Frontal cortex (tissue), 4 donors: ENCODE measurements around the gene JAKMIP3. TPM values are rescaled to one million over a fixed set of nuclear protein-coding genes. Genes with fewer than 3 reads are reported as not detected.

Experiments
- DNase-seq, 2 donors: peaks; one replicate each; pipeline ENCODE4 v3.0.0; 2012; ENCODE audit warnings: low spot score in 2 of 2
- FAIRE-seq: peaks from 2 replicates; lab custom pipeline; 2012; peaks lifted over from hg19 to GRCh38; lab: Jason Lieb, UNC
- total RNA-seq: library from RNA; depleted of rRNA; stranded (reverse); fragments of >200 nt; gene quantifications from one replicate; pipeline ENCODE4 v1.2.3, GENCODE V29; 2014
- donor health status: control.
- donor health status: control.
- donor health status: control.

Gene JAKMIP3
- total RNA-seq: 4.1 TPM

- DNase-seq (peak; percentile 61 to 76), FAIRE-seq (no peak)
These were observed at the start of gene JAKMIP3 for GRCh38 chr10:132065491-132066105. JAKMIP3 (plus strand) TSS chr10:132065946; CDS start chr10:132104809, 38,863 bp downstream.

DNA sequence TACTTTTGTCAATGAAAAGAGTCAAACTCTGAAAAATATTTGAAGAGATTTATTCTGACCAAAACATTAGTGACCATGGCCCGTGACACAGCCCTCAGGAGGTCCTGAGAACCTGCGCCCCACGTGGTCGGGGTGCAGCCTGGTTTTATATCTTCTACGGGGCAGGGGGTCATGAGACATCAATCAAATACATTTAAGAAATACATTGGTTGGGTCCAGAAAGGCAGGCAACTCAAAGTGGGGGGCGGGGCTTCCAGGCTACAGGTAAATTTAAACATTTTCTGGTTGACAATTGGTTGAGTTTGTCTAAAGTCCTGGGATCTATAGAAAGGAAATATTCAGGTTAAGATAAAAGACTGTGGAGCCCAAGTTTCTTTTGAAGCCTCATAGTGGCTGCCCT lies 49.2 kb upstream of the JAKMIP3 start:
- DNase-seq (no peak), FAIRE-seq (no peak)

GRCh38 chr10:132018446-132018845 lies 47.3 kb upstream of the JAKMIP3 start:
- no peak for FAIRE-seq

DNA sequence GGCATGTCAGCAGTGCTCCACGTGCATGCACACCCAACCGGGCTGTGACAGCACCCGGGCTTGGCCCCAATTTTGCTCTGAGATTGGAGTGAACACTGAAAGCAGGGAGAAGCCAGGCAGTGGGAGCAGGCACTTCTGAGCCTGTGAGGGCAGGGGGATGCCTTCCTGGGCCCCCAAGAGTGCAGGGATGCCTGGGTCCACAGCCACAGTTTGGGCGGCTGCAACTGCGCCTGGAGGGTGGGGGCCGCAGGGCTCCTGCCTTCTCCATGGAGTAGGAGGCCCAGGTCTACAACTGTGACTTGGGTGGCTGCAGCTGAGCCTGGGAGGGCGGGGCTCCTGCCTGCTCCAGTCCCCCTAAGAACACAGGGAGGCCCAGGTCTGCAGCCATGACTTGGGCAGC lies 46.4 kb upstream of the JAKMIP3 start:
- DNase-seq (no peak), FAIRE-seq (no peak)

More at GRCh38 chr10:132018446-132018845, 47.3 kb upstream of the JAKMIP3 start:
- no peak for DNase-seq

DNA sequence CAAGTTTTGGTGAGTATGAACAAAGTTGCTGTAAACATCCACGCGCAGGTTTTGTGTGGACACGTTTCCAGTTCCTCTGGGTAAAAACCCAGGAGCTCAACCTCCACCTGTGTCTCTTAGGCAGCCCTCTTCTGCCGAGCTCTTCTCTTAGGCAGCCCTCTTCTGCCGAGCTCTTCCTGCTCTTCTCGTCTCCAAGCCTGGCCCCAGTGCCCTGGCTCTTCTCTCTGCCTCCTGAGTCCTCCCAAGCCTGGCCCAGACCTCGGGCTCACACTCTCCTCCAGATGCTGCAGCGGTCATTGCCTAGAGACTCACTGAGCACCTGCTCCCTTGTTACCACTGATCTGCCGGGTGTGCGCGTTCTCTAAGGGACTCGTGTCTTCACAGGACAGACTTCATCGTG lies 45.3 kb upstream of the JAKMIP3 start:
- no peak for DNase-seq
- FAIRE-seq: no peak

DNA sequence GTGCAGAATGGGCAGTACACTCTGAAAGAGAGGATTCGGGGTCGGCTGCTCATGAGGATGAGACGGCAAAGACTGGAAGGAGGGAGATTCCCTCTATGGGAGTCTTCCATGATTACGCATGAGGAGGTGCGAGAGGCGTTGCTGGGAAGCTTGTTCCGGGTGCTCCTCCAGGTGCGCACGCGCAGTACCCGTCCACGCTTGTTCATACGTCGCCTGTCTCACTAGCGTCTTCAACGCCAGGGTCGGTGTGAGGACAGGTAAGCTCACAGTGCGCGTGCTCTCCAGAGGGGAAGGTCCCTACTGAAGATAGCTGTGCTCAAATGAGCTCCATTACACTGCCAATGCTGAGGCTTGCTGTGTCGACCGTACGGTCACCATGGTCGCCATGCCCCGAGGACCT lies 44.7 kb upstream of the JAKMIP3 start:
- DNase-seq (no peak), FAIRE-seq (no peak)

GRCh38 chr10:132021504-132022143 lies 44.1 kb upstream of the JAKMIP3 start:
- no peak for DNase-seq
- no peak for FAIRE-seq

DNA sequence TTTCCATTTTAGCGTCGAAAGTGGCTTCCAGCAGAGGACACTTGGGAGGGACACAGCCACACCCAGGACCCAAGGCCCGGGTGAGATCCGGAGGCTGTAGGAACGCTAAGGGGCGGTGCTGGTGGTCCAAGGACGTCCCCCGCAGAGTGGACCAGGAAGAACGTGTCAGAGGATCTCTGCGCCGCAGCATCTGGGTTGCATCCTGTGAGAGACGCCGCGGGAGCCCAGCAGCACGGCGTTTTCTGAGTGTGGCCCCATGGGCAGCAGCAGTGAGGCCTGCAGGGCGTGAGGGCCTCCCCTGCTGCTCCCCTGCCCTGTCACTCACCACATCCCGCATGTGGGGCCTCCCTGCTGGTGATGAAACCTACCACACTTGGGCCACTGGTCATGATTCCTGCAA lies 43.5 kb upstream of the JAKMIP3 start:
- no peak for FAIRE-seq
- DNase-seq: no peak

DNA sequence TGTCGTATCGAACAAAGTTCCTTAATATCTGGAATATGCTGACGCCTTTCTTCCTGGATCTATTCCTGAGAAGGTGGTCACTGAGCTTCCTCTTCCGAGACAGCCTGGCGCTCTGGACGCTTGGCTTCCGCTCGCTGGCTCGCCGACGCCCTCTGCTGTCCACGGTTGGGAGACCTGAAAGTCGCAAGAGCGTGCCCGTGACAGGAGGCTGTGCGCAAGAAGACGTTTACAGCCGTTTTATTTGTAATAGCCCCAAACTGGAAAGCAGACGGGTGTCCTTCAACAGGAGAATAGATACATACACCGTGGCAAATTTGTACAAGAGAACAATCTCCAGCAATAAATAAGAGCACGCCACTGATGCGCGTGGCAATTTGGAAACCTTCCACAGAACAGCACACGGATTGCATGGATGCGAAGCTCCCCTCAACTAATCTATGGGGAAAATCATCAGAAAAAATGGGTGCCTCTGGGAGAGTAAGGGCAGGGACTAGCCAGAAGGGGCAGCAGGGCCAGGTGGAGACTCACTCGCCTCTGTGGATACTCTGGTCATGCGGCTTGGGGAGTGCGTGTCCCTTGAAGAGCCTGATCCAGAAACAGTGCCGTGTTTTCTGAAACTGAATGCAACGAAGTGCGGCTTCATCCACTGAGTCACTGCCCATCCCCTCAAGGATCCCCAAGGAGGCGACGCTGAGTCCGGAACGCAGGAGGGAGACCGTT lies 42.5 kb upstream of the JAKMIP3 start:
- FAIRE-seq: no peak
- DNase-seq: peak; percentile 75 to 85

DNA sequence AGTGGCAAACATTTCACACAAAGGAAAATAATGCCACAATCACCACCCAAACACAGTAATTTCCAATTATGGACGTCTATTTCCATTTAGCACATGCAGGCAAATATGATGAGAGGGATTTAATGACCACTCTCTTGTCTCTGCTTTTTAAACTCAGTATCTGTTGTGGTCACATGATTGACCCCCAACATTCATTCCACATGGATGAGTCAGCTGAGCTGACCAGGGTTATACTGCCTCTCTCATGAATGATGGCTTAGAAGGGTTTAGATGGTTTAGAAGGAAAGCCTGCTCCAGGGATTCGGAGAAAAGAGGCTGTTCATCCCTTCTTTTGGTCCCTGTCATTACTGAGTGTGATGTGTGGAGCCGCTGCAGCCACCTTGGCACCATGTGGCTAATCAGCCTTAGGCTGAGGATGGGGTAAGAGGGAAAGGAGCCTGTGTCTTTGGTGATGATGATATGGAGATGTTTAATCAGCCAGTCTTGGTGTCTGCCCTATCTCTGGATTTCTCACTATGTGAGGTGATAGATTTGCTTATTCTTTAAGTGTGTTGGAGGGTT lies 38.2 kb upstream of the JAKMIP3 start:
- no peak for FAIRE-seq
- DNase-seq: no peak

- FAIRE-seq (no peak), DNase-seq (no peak)
These were observed 37.0 kb upstream of the JAKMIP3 start for GRCh38 chr10:132028706-132029105.

DNA sequence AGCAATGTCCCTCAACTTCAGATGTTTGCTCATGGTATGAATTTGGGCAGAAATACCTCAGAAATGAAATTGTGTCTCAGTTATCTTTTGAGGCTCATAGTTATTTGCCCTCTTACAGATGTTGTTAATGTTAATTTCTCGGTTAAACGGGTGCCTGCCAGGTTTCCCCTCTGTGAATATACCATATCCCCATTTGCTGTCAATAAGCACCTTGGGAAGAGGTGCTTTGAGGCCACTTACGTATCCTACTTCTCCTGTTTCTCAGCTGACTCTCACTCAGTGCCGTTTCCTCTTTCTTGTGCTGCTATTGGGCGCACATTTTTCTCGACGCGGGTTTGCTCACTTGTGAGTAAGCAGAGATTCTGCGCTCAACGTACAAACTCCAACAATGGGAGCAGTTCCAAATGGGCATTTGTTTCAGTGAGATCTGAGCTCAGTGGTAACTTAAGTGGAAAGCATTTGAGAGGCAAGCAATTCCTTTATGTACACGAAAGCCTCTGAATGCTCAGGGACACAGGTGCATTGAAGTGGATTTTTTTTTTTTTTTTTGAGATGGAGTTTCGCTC lies 34.8 kb upstream of the JAKMIP3 start:
- DNase-seq (no peak), FAIRE-seq (no peak)

DNA sequence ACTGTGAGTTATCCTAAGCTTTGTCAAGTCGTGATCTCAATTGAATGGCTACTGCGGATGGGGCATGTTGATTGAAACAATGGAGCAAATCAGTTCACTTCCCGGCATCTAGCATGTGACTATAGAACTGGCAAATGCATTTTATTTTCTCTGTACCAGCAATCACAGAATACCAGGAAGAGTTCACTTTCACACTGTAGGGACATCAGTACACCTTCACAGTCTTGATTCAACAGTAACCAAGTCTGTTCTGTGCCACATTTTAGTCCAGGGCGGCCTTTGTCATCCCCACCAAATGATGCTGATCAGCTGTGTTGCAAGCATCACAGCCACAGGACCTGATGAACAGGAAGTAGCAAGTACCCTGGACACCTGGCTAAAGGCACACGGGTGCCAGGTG lies 32.1 kb upstream of the JAKMIP3 start:
- FAIRE-seq: no peak
- no peak for DNase-seq

GRCh38 chr10:132035476-132035875 lies 30.3 kb upstream of the JAKMIP3 start:
- no peak for DNase-seq
- no peak for FAIRE-seq

GRCh38 chr10:132036153-132036886 lies 29.4 kb upstream of the JAKMIP3 start:
- FAIRE-seq (no peak), DNase-seq (peak; percentile 68)

- DNase-seq (peak; percentile 72 to 76), FAIRE-seq (no peak)
These were observed 28.7 kb upstream of the JAKMIP3 start for GRCh38 chr10:132036887-132037675.

GRCh38 chr10:132037676-132037975 lies 28.1 kb upstream of the JAKMIP3 start:
- DNase-seq (no peak), FAIRE-seq (no peak)

GRCh38 chr10:132039371-132039770 lies 26.4 kb upstream of the JAKMIP3 start:
- FAIRE-seq (no peak), DNase-seq (no peak)

GRCh38 chr10:132040046-132040445 lies 25.7 kb upstream of the JAKMIP3 start:
- DNase-seq (no peak), FAIRE-seq (no peak)
